SU-DHL-6 (cell line): ENCODE data around the gene CADM4.

Experiments used
- H2AFZ ChIP-seq: fragments of 200-600 bp; sonication (generic); 2 replicates; pipeline ENCODE4 v1.6.1; 2014; ENCODE audit warnings: low read depth, mild to moderate bottlenecking, moderate library complexity, mixed read lengths, antibody characterized with exemption, low read length; ENCODE audit not compliant: severe bottlenecking
- H3F3A ChIP-seq: fragments of 200-600 bp; shearing (Covaris generic); 2 replicates; pipeline ENCODE4 v1.6.0; 2016; ENCODE audit warnings: antibody characterized with exemption, mild to moderate bottlenecking; ENCODE audit not compliant: insufficient read depth
- H3K27ac ChIP-seq: fragments of 200-600 bp; sonication (generic); 2 replicates; pipeline ENCODE4 v1.5.1; 2016; ENCODE audit warnings: low read depth, mild to moderate bottlenecking, low read length, moderate library complexity, mixed read lengths
- H3K27me3 ChIP-seq: fragments of 200-600 bp; sonication (generic), shearing (Covaris generic); 2 replicates; pipeline ENCODE4 v1.6.0; 2014; ENCODE audit warnings: mild to moderate bottlenecking, low read length
- H3K36me3 ChIP-seq: fragments of 200-600 bp; sonication (generic); 2 replicates; pipeline ENCODE4 v1.6.1; 2014; ENCODE audit warnings: mild to moderate bottlenecking, low read length, mixed read lengths
- H3K4me2 ChIP-seq: fragments of 300-600, 200-600 bp; shearing (Covaris generic), sonication (generic); 2 replicates; pipeline ENCODE4 v1.6.0; 2014; ENCODE audit warnings: low read length, low read depth, mild to moderate bottlenecking; ENCODE audit not compliant: poor library complexity, severe bottlenecking
- H3K4me3 ChIP-seq: fragments of 200-600 bp; sonication (generic); 2 replicates; pipeline ENCODE4 v1.5.1; 2014; ENCODE audit warnings: antibody characterized with exemption, low read length, mild to moderate bottlenecking, mixed read lengths; ENCODE audit not compliant: insufficient read depth, poor library complexity, severe bottlenecking
- H3K79me2 ChIP-seq: fragments of 200-600 bp; sonication (generic); 2 replicates; pipeline ENCODE4 v1.6.1; 2014; ENCODE audit warnings: mild to moderate bottlenecking, low read length, moderate library complexity; ENCODE audit not compliant: insufficient read depth
- H3K9ac ChIP-seq: fragments of 200-600 bp; sonication (generic); 2 replicates; pipeline ENCODE4 v1.7.0; 2014; ENCODE audit warnings: mild to moderate bottlenecking, low read length
- H3K9me2 ChIP-seq: fragments of 200-600 bp; sonication (generic); replicated peaks from 2 replicates; pipeline ENCODE4 v1.6.1; 2014; ENCODE audit warnings: low read length; ENCODE audit not compliant: insufficient read depth
- H3K9me3 ChIP-seq: fragments of 200-600 bp; sonication (generic); 2 replicates; pipeline ENCODE4 v1.6.1; 2014; ENCODE audit warnings: low read length, mixed read lengths; ENCODE audit not compliant: insufficient read depth
- H4K20me1 ChIP-seq: fragments of 200-600 bp; sonication (generic); 2 replicates; pipeline ENCODE4 v1.6.1; 2014; ENCODE audit warnings: low read depth, mild to moderate bottlenecking, antibody characterized with exemption, low read length, moderate library complexity, mixed read lengths
- CTCF ChIP-seq: fragments of 200-600 bp; sonication (generic); IDR thresholded peaks from one replicate; pipeline ENCODE4 v1.5.1; 2017; ENCODE audit warnings: antibody characterized with exemption, mild to moderate bottlenecking, low read length, moderate library complexity; ENCODE audit not compliant: insufficient read depth, poor library complexity, severe bottlenecking
- EZH2phosphoT487 ChIP-seq: fragments of 200-600 bp; sonication (generic), shearing (Covaris generic); conservative IDR thresholded peaks from 2 replicates; pipeline ENCODE4 v1.6.1; 2018; ENCODE audit warnings: mild to moderate bottlenecking, antibody characterized with exemption, low read length, moderate library complexity, mixed read lengths

The CADM4 gene

DNA sequence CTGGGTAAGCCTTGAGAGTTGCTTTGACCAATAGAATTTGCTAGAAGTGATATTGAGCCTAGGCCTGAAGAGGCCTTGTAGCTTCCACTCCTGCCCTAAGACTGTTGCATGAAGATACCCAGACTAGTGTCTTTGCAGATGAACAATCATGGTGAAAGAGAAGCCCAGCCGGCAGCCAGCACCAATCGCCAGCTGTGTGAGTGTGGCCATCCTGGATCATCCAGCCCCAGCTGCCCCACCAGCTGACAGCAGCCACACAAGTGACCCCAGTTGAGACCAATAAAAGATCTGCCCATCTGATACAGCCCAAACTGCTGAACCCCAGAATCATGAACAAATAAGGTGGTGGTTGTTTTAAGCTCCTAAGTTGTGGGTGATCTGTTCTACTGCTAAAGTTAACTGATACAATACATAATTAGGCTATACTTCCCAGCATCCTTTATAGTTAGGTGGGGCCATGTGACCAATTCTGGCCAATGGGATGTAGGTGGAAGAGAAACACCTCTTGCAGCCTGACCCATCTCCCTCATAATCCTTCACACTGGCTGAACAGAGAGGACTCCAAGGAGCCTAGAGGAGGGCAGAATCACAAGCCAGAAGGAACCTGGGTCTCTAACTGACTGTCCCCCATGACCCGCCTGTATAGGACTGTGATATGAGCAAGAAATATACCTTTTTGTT, 10.9 kb downstream of the CADM4 start:
- no peaks in the 10 kb centered on the region for H3K36me3 ChIP-seq
- no peak overlapping the region for H2AFZ ChIP-seq

DNA sequence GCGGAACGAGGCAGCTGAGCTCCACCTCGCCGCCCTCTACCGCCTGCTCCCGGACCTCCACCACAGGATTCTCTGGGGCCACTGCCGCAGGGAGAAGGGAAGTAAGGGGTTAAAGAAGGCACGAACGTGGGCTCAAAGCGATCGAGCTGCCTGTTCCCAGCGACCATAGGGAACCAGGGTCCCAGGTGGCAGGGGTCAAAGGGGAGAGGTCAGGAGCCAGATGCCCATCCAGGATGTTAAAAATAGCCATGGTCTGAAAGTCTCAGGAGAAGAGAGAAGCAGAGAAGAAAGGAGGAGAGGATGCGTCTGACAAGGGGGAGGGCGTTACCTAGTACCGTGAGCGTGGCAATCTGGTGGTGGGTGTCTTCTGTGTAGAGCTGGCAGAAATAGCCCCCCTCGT, 12.8 kb downstream of the CADM4 start:
- H3K79me2 ChIP-seq: no peaks in the 10 kb centered on the region
- no peaks in the 10 kb centered on the region for H3K36me3 ChIP-seq
- H3F3A ChIP-seq: peaks cover 8% of the 10 kb centered on the region
- no peaks in the 10 kb centered on the region for H3K27me3 ChIP-seq
- no peak overlapping the region for H3K27ac ChIP-seq
- H3K4me3 ChIP-seq: no peak overlapping the region
- TF ChIP-seq EZH2phosphoT487 (no peak), CTCF (no peak)
- no peaks in the 10 kb centered on the region for H3K9me3 ChIP-seq
- H4K20me1 ChIP-seq: no peaks in the 10 kb centered on the region
- H2AFZ ChIP-seq: no peak overlapping the region
- no peak overlapping the region for H3K4me2 ChIP-seq
- no peak overlapping the region for H3K9ac ChIP-seq
- H3K9me2 ChIP-seq: no peaks in the 10 kb centered on the region

More for the DNA sequence above, 10.9 kb downstream of the CADM4 start:
- no peaks in the 10 kb centered on the region for H3K27me3 ChIP-seq
- H3K9me2 ChIP-seq: no peaks in the 10 kb centered on the region
- H3F3A ChIP-seq: peaks cover 6% of the 10 kb centered on the region
- TF ChIP-seq EZH2phosphoT487 (no peak), CTCF (no peak)
- H3K9ac ChIP-seq: no peak overlapping the region
- no peak overlapping the region for H3K4me2 ChIP-seq
- no peaks in the 10 kb centered on the region for H3K9me3 ChIP-seq
- H4K20me1 ChIP-seq: no peaks in the 10 kb centered on the region
- no peak overlapping the region for H3K4me3 ChIP-seq
- H3K79me2 ChIP-seq: no peaks in the 10 kb centered on the region
- H3K27ac ChIP-seq: no peak overlapping the region

- no peak overlapping the region for H3K27ac ChIP-seq
- TF ChIP-seq EZH2phosphoT487 (no peak), CTCF (no peak)
- no peaks in the 10 kb centered on the region for H3K79me2 ChIP-seq
- no peak overlapping the region for H3K4me3 ChIP-seq
- H2AFZ ChIP-seq: no peak overlapping the region
- H3K9me3 ChIP-seq: no peaks in the 10 kb centered on the region
- H3K4me2 ChIP-seq: no peak overlapping the region
- no peaks in the 10 kb centered on the region for H4K20me1 ChIP-seq
- H3K27me3 ChIP-seq: no peaks in the 10 kb centered on the region
- H3K36me3 ChIP-seq: no peaks in the 10 kb centered on the region
- peaks cover 13% of the 10 kb centered on the region for H3F3A ChIP-seq
- H3K9me2 ChIP-seq: no peaks in the 10 kb centered on the region
- H3K9ac ChIP-seq: no peak overlapping the region
Observed at GRCh38 chr19:43625918-43626579, 13.6 kb downstream of the CADM4 start.
